Mesenchymal stem cell (in vitro differentiated cells and primary cell): ENCODE measurements around the gene SCAPER.

ENCODE experiments used
- DNase-seq: peaks from one replicate; pipeline ENCODE4 v3.0.0-alpha.2; 2013
- H2AFZ ChIP-seq: one replicate; pipeline ENCODE4 v1.6.1; 2013; ENCODE audit warnings: low read depth, mild to moderate bottlenecking, control low read depth, inconsistent platforms, low read length, moderate library complexity
- H2AK5ac ChIP-seq: 2 replicates; pipeline ENCODE4 v1.6.1; 2013; ENCODE audit warnings: low read length, moderate library complexity, mild to moderate bottlenecking, inconsistent platforms; ENCODE audit not compliant: severe bottlenecking
- H2BK120ac ChIP-seq: one replicate; pipeline ENCODE4 v1.6.1; 2013; ENCODE audit warnings: low read depth, mild to moderate bottlenecking, inconsistent platforms, low read length, moderate library complexity
- H2BK12ac ChIP-seq, 2 experiments: one replicate each; pipeline ENCODE4 v1.6.1; 2013; ENCODE audit warnings: inconsistent platforms in 2 of 2, low read length in 2 of 2, mild to moderate bottlenecking in 2 of 2, moderate library complexity in 2 of 2, control low read depth in 1 of 2
- H2BK15ac ChIP-seq: one replicate; pipeline ENCODE4 v1.6.1; 2013; ENCODE audit warnings: mild to moderate bottlenecking, low read depth, inconsistent platforms; ENCODE audit not compliant: poor library complexity, severe bottlenecking
- H2BK5ac ChIP-seq: 2 replicates; pipeline ENCODE4 v1.6.1; 2013; ENCODE audit warnings: low read depth, mild to moderate bottlenecking, low read length, control low read depth, inconsistent platforms; ENCODE audit not compliant: poor library complexity, severe bottlenecking
- H3K14ac ChIP-seq, 2 experiments: one replicate each; pipeline ENCODE4 v1.6.1; 2013; ENCODE audit warnings: inconsistent platforms in 2 of 2, low read length in 2 of 2, control low read depth in 1 of 2, mild to moderate bottlenecking in 1 of 2, moderate library complexity in 1 of 2
- H3K18ac ChIP-seq, 2 experiments: one replicate each; pipeline ENCODE4 v1.6.1; 2013; ENCODE audit warnings: inconsistent platforms in 2 of 2, low read length in 2 of 2, control low read depth in 1 of 2, low read depth in 1 of 2, mild to moderate bottlenecking in 1 of 2
- H3K23ac ChIP-seq, 2 experiments: one replicate each; pipeline ENCODE4 v1.6.1; 2013; ENCODE audit warnings: inconsistent platforms in 2 of 2, low read length in 2 of 2, mild to moderate bottlenecking in 2 of 2, moderate library complexity in 2 of 2, control low read depth in 1 of 2
- H3K27ac ChIP-seq: 2 replicates; pipeline ENCODE4 v1.5.1; 2013; ENCODE audit warnings: mild to moderate bottlenecking, moderate library complexity, low read length, control low read depth, inconsistent platforms; ENCODE audit not compliant: poor library complexity, severe bottlenecking
- H3K27me3 ChIP-seq, 2 experiments: 2 replicates each; pipeline versions ENCODE4 v1.6.1 to v1.7.0; 2013; ENCODE audit warnings: low read length in 2 of 2, mild to moderate bottlenecking in 2 of 2, moderate library complexity in 2 of 2, control low read depth in 1 of 2, inconsistent platforms in 1 of 2; ENCODE audit not compliant: control insufficient read depth in 1 of 2, insufficient read depth in 1 of 2
- H3K36me3 ChIP-seq, 2 experiments: 2 replicates each; pipeline versions ENCODE4 v1.6.1 to v1.7.0; 2013; ENCODE audit warnings: low read length in 2 of 2, control low read depth in 1 of 2, inconsistent platforms in 1 of 2, low read depth in 1 of 2, mild to moderate bottlenecking in 1 of 2; ENCODE audit not compliant: insufficient read depth in 2 of 2, control insufficient read depth in 1 of 2
- H3K4ac ChIP-seq, 2 experiments: one replicate each; pipeline ENCODE4 v1.6.1; 2013; ENCODE audit warnings: inconsistent platforms in 2 of 2, low read length in 2 of 2, mild to moderate bottlenecking in 2 of 2, moderate library complexity in 2 of 2, control low read depth in 1 of 2, low read depth in 1 of 2
- H3K4me1 ChIP-seq: 2 replicates; pipeline ENCODE4 v1.6.1; 2013; ENCODE audit warnings: low read depth, low read length, control low read depth; ENCODE audit not compliant: control insufficient read depth, insufficient read depth
- H3K4me2 ChIP-seq: 2 replicates; pipeline ENCODE4 v1.6.1; 2013; ENCODE audit warnings: low read length, mild to moderate bottlenecking, inconsistent platforms; ENCODE audit not compliant: poor library complexity, severe bottlenecking
- H3K4me3 ChIP-seq, 2 experiments: 2 replicates each; pipeline versions ENCODE4 v1.5.1 to v1.7.0; 2013; ENCODE audit warnings: low read length in 2 of 2, mild to moderate bottlenecking in 2 of 2, control low read depth in 1 of 2, low read depth in 1 of 2; ENCODE audit not compliant: insufficient read depth in 1 of 2
- H3K79me1 ChIP-seq: replicated peaks from 2 replicates; pipeline ENCODE4 v1.6.1; 2013; ENCODE audit warnings: mild to moderate bottlenecking, control low read depth, low read length, inconsistent platforms; ENCODE audit not compliant: poor library complexity, severe bottlenecking
- H3K9ac ChIP-seq: 2 replicates; pipeline ENCODE4 v1.7.0; 2013; ENCODE audit warnings: mild to moderate bottlenecking, low read length, moderate library complexity
- H3K9me3 ChIP-seq: 2 replicates; pipeline ENCODE4 v1.7.0; 2013; ENCODE audit warnings: mild to moderate bottlenecking, low read length; ENCODE audit not compliant: control insufficient read depth
- H4K8ac ChIP-seq: one replicate; pipeline ENCODE4 v1.6.1; 2013; ENCODE audit warnings: inconsistent platforms, mild to moderate bottlenecking, low read length, moderate library complexity
- H4K91ac ChIP-seq: one replicate; pipeline ENCODE4 v1.6.1; 2013; ENCODE audit warnings: mild to moderate bottlenecking, low read length, inconsistent platforms
- WGBS: methylation state at CpG from one replicate; pipeline ENCODE4 v1.1.7; 2013; ENCODE audit warnings: mixed read lengths; 5-methylcytosine and 5-hydroxymethylcytosine counted together

The SCAPER gene

GRCh38 chr15:76391309-76391708 lies 513.8 kb downstream of the SCAPER start:
- no peaks in the 10 kb centered on the region for H3K36me3 ChIP-seq
- no peak overlapping the region for H3K23ac ChIP-seq

DNA sequence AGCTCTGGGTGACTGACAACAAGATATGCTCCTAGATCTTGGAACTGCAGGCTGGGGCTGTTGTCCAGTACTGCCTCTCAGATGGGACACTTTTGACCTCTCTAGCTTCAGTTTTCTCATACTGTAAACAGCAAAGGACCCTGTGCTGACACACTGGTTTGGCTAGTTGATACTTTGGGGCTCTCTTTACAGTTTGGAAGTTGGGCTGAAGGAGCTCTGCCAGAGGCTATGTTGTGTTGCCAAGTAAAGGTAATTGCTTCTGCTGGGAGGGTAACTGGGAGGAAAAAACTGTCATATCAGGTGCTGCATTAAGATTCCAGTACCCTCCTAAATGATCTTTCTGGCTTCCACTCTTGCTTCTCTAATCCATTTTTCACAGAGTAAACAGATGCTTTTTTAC lies 514.6 kb downstream of the SCAPER start:
- no peak overlapping the region for H3K23ac ChIP-seq
- no peak overlapping the region for H3K14ac ChIP-seq
- H2AFZ ChIP-seq: no peak overlapping the region
- no peak overlapping the region for H2BK120ac ChIP-seq
- no peak overlapping the region for H3K18ac ChIP-seq
- no peak overlapping the region for H3K9ac ChIP-seq
- H3K4me2 ChIP-seq: no peak overlapping the region
- no peaks in the 10 kb centered on the region for H3K36me3 ChIP-seq
- no peak overlapping the region for H3K4ac ChIP-seq
- no peak for DNase-seq
- H3K9me3 ChIP-seq: no peaks in the 10 kb centered on the region
- no peaks in the 10 kb centered on the region for H3K79me1 ChIP-seq
- H4K91ac ChIP-seq: no peak overlapping the region
- H3K27ac ChIP-seq: no peak overlapping the region
- no peak overlapping the region for H3K4me3 ChIP-seq
- H2BK15ac ChIP-seq: no peak overlapping the region
- H2BK12ac ChIP-seq: no peak overlapping the region
- H3K4me1 ChIP-seq: peaks cover 2% of the 10 kb centered on the region
- H2AK5ac ChIP-seq: no peak overlapping the region
- no peaks in the 10 kb centered on the region for H3K27me3 ChIP-seq
- H2BK5ac ChIP-seq: no peak overlapping the region
- H4K8ac ChIP-seq: no peak overlapping the region

More at GRCh38 chr15:76391309-76391708, 513.8 kb downstream of the SCAPER start:
- H3K18ac ChIP-seq: no peak overlapping the region
- no peak overlapping the region for H2AK5ac ChIP-seq
- no peak overlapping the region for H3K4ac ChIP-seq
- H3K14ac ChIP-seq: no peak overlapping the region
- H2BK120ac ChIP-seq: no peak overlapping the region
- no peak overlapping the region for H3K4me2 ChIP-seq
- H3K4me1 ChIP-seq: peaks cover 2% of the 10 kb centered on the region
- H3K27ac ChIP-seq: no peak overlapping the region
- H3K4me3 ChIP-seq: no peak overlapping the region
- H2AFZ ChIP-seq: no peak overlapping the region
- H3K79me1 ChIP-seq: no peaks in the 10 kb centered on the region
- no peak for DNase-seq
- H3K9ac ChIP-seq: no peak overlapping the region
- WGBS: 100% methylated on average over 2 of the region's 3 CpGs
- no peak overlapping the region for H4K91ac ChIP-seq
- H2BK15ac ChIP-seq: no peak overlapping the region
- no peaks in the 10 kb centered on the region for H3K9me3 ChIP-seq
- no peak overlapping the region for H4K8ac ChIP-seq
- no peak overlapping the region for H2BK12ac ChIP-seq
- H3K27me3 ChIP-seq: no peaks in the 10 kb centered on the region
- H2BK5ac ChIP-seq: no peak overlapping the region

DNA sequence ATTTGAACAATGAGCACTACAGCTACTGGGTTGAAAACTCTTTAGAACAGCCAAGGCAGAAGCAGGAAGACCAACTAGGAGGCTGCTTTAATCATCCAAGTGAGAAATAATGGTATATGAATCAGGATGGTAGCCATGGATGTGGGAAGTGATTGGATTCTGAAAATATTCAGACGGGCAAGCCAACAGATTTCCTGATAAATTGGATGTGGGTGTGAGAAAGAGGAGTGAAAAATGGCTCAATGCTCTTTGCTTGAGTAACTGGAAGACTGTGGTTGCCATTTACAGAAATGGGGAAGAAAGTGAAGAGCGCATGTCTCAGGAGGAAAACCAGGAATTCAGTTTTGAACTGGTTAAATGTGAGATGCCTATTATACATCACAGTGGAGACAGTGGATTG lies 518.2 kb downstream of the SCAPER start:
- no peak overlapping the region for H4K8ac ChIP-seq
- H3K27me3 ChIP-seq: no peaks in the 10 kb centered on the region
- H3K36me3 ChIP-seq: no peaks in the 10 kb centered on the region
- no peak overlapping the region for H2BK15ac ChIP-seq
- no peaks in the 10 kb centered on the region for H3K79me1 ChIP-seq
- WGBS: 97% methylated on average over 2 of the region's 2 CpGs
- H3K18ac ChIP-seq: no peak overlapping the region
- H2BK12ac ChIP-seq: no peak overlapping the region
- H3K27ac ChIP-seq: no peak overlapping the region
- no peak overlapping the region for H3K9ac ChIP-seq
- H3K4ac ChIP-seq: no peak overlapping the region
- no peak overlapping the region for H2AFZ ChIP-seq
- H3K4me2 ChIP-seq: no peak overlapping the region
- no peak overlapping the region for H2AK5ac ChIP-seq
- H3K14ac ChIP-seq: no peak overlapping the region
- no peaks in the 10 kb centered on the region for H3K4me1 ChIP-seq
- H3K9me3 ChIP-seq: no peaks in the 10 kb centered on the region
- no peak overlapping the region for H4K91ac ChIP-seq
- H3K4me3 ChIP-seq: no peak overlapping the region
- DNase-seq: no peak
- no peak overlapping the region for H3K23ac ChIP-seq
- no peak overlapping the region for H2BK120ac ChIP-seq
- H2BK5ac ChIP-seq: no peak overlapping the region

DNA sequence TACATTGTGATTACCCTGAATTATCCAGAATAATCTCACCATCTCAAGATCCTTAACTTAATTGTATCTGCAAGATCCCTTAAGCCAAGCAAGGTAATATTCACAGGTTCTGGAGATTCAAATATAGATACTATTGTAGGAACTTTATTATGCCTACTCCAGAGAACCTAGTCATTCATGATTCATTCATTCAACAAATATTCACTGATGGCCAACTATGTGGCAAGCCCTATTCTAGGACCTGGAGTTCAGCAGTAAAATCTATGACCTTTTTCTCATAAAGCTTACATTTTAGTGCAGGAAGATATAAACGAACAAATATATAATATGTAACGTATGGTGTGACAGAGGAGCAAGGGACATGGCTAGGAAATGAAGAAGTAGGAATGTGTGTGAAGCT lies 519.0 kb downstream of the SCAPER start:
- no peaks in the 10 kb centered on the region for H3K36me3 ChIP-seq
- H3K23ac ChIP-seq: no peak overlapping the region
- no peak overlapping the region for H2BK5ac ChIP-seq
- WGBS: 94% methylated on average over 2 of the region's 2 CpGs
- no peak overlapping the region for H3K27ac ChIP-seq
- no peak overlapping the region for H3K4ac ChIP-seq
- DNase-seq: no peak
- H2AK5ac ChIP-seq: no peak overlapping the region
- no peaks in the 10 kb centered on the region for H3K4me1 ChIP-seq
- no peak overlapping the region for H2BK15ac ChIP-seq
- no peak overlapping the region for H2AFZ ChIP-seq
- H3K79me1 ChIP-seq: no peaks in the 10 kb centered on the region
- no peak overlapping the region for H3K14ac ChIP-seq
- no peak overlapping the region for H2BK12ac ChIP-seq
- H3K9ac ChIP-seq: no peak overlapping the region
- no peaks in the 10 kb centered on the region for H3K27me3 ChIP-seq
- no peak overlapping the region for H4K8ac ChIP-seq
- no peak overlapping the region for H3K4me3 ChIP-seq
- no peak overlapping the region for H2BK120ac ChIP-seq
- H3K4me2 ChIP-seq: no peak overlapping the region
- no peak overlapping the region for H3K18ac ChIP-seq
- no peaks in the 10 kb centered on the region for H3K9me3 ChIP-seq
- no peak overlapping the region for H4K91ac ChIP-seq
